Nephron (organoid): ENCODE results near the gene HAPLN3.

Experiments
- H3K27ac Mint-ChIP-seq, 3 experiments: 2 replicates each; pipeline ENCODE4 v1.8.0; 2020; ENCODE audit warnings: mixed read lengths in 3 of 3, mild to moderate bottlenecking in 2 of 3, moderate library complexity in 1 of 3
- H3K27me3 Mint-ChIP-seq: 2 replicates; pipeline ENCODE4 v1.8.0; 2021; ENCODE audit warnings: low read depth, mild to moderate bottlenecking, moderate library complexity, mixed read lengths
- H3K36me3 Mint-ChIP-seq: 2 replicates; pipeline ENCODE4 v1.8.0; 2020; ENCODE audit warnings: low read depth, mixed read lengths
- H3K4me1 Mint-ChIP-seq: 2 replicates; pipeline ENCODE4 v1.8.0; 2020; ENCODE audit warnings: mixed read lengths
- H3K4me3 Mint-ChIP-seq, 3 experiments: 2 replicates each; pipeline ENCODE4 v1.8.0; 2020; ENCODE audit warnings: mild to moderate bottlenecking in 3 of 3, mixed read lengths in 3 of 3, moderate library complexity in 2 of 3
- H3K9me3 Mint-ChIP-seq: 2 replicates; pipeline ENCODE4 v1.8.0; 2020; ENCODE audit warnings: mixed read lengths
- TF ChIP-seq, protein P1 (sequence below), 3 experiments: fragments of 200-600 bp; sonication (generic); IDR thresholded peaks; one replicate each; pipeline ENCODE4 v1.5.0; 2021; ENCODE audit warnings: antibody characterized with exemption in 3 of 3; ENCODE audit not compliant: unreplicated experiment in 3 of 3

HAPLN3 gene

DNA sequence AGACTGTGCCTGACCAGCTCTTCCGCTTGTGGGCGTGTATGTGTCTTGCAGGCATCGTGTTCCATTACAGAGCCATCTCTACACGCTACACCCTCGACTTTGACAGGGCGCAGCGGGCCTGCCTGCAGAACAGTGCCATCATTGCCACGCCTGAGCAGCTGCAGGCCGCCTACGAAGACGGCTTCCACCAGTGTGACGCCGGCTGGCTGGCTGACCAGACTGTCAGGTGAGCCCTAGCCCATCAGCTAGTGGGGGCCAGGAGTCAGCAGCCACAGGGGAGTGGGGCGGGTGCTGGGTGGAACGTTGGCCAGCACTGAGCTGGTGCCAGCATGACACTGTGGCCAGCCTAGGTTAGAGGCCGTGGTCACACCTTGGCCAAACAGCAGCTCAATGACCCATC, 55.4 kb downstream of the HAPLN3 start:
- no peaks in the 10 kb centered on the region for H3K27me3 Mint-ChIP-seq
- no peaks in the 10 kb centered on the region for H3K36me3 Mint-ChIP-seq
- H3K27ac Mint-ChIP-seq: no peak overlapping the region
- no peaks in the 10 kb centered on the region for H3K9me3 Mint-ChIP-seq
- TF ChIP-seq, protein P1, sequence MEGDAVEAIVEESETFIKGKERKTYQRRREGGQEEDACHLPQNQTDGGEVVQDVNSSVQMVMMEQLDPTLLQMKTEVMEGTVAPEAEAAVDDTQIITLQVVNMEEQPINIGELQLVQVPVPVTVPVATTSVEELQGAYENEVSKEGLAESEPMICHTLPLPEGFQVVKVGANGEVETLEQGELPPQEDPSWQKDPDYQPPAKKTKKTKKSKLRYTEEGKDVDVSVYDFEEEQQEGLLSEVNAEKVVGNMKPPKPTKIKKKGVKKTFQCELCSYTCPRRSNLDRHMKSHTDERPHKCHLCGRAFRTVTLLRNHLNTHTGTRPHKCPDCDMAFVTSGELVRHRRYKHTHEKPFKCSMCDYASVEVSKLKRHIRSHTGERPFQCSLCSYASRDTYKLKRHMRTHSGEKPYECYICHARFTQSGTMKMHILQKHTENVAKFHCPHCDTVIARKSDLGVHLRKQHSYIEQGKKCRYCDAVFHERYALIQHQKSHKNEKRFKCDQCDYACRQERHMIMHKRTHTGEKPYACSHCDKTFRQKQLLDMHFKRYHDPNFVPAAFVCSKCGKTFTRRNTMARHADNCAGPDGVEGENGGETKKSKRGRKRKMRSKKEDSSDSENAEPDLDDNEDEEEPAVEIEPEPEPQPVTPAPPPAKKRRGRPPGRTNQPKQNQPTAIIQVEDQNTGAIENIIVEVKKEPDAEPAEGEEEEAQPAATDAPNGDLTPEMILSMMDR (IDR thresholded peaks at IDR 0.05; ENCODE audit: unreplicated experiment in 3 of 3): no peak
- no peaks in the 10 kb centered on the region for H3K4me1 Mint-ChIP-seq
- no peak overlapping the region for H3K4me3 Mint-ChIP-seq

DNA sequence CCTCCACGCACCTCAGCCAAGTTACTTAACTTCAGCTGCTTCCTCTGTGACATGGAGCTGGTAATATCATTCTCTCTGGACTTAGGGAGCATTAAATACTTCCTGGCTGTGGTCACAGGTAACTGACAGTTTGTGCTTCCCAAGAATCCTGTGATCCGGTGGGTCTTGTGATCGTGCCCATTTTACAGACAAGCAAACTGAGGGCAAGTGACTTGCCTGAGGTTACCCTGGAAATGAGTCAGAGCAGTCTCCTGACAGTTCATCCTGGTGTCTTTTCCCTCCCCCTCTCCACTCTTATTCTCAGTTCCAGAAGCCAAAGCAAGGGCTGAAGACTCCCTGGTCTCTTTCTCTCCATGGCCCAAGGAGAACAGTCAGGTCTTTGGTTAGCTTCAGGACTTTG, 56.2 kb downstream of the HAPLN3 start:
- Mint-ChIP-seq H3K27ac (no peak overlapping the region), H3K27me3 (no peaks in the 10 kb centered on the region), H3K4me1 (no peaks in the 10 kb centered on the region), H3K9me3 (no peaks in the 10 kb centered on the region), H3K4me3 (no peak overlapping the region), H3K36me3 (no peaks in the 10 kb centered on the region)
- TF ChIP-seq, protein P1 (IDR thresholded peaks at IDR 0.05; ENCODE audit: unreplicated experiment in 3 of 3): no peak

DNA sequence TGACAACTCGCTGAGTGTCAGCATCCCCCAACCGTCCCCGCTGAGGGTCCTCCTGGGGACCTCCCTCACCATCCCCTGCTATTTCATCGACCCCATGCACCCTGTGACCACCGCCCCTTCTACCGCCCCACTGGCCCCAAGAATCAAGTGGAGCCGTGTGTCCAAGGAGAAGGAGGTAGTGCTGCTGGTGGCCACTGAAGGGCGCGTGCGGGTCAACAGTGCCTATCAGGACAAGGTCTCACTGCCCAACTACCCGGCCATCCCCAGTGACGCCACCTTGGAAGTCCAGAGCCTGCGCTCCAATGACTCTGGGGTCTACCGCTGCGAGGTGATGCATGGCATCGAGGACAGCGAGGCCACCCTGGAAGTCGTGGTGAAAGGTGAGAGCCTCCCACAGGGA, 56.7 kb downstream of the HAPLN3 start:
- Mint-ChIP-seq H3K4me3 (no peak overlapping the region), H3K36me3 (no peaks in the 10 kb centered on the region), H3K27ac (no peak overlapping the region), H3K4me1 (peaks cover 5% of the 10 kb centered on the region), H3K9me3 (no peaks in the 10 kb centered on the region), H3K27me3 (no peaks in the 10 kb centered on the region)
- TF ChIP-seq, protein P1 (IDR thresholded peaks at IDR 0.05; ENCODE audit: unreplicated experiment in 3 of 3): no peak

DNA sequence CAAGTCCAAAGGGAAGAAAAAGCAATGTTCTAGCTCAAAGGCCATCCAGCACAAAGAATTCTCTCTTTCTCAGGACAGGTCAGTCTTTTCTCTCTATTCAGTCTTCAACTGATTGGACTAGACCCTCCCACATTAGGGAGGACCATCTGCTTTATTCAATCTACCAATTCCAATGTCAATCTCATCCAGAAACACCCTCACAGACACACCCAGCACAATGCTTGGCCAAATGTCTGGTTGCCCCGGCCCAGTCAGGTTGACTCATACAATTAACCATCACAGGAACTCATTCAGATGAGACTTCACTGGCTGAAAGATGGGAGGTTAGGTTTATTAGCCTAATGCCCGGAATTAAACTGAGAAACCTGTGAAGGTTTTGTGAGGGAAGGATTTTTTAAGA, 59.7 kb downstream of the HAPLN3 start:
- TF ChIP-seq, protein P1 (IDR thresholded peaks at IDR 0.05; ENCODE audit: unreplicated experiment in 3 of 3): no peak
- no peaks in the 10 kb centered on the region for H3K36me3 Mint-ChIP-seq
- no peaks in the 10 kb centered on the region for H3K9me3 Mint-ChIP-seq
- H3K4me3 Mint-ChIP-seq: no peak overlapping the region
- H3K4me1 Mint-ChIP-seq: peaks cover 19% of the 10 kb centered on the region
- H3K27me3 Mint-ChIP-seq: no peaks in the 10 kb centered on the region
- no peak overlapping the region for H3K27ac Mint-ChIP-seq

DNA sequence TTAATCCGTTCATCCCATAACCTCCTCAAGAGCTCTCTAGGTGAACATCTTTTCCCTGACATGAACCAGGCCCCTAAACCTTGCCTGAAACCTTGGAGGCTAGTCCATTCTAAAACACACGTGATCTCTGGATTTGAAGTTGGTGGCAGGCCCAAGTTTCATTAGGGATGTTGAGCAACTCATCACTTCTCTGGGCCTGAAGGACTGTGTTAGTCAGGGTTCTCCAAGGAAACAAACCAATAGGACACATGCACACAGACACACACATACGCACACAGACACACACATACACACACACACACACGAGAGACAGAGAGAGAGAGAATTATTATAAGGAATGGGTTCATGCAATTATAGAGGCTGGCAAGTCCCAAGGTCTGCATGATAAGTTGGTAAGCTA, 60.2 kb downstream of the HAPLN3 start:
- Mint-ChIP-seq H3K4me3 (no peak overlapping the region), H3K27me3 (no peaks in the 10 kb centered on the region), H3K36me3 (no peaks in the 10 kb centered on the region), H3K9me3 (no peaks in the 10 kb centered on the region), H3K27ac (no peak overlapping the region), H3K4me1 (peaks cover 19% of the 10 kb centered on the region)
- TF ChIP-seq, protein P1 (IDR thresholded peaks at IDR 0.05; ENCODE audit: unreplicated experiment in 3 of 3): no peak

DNA sequence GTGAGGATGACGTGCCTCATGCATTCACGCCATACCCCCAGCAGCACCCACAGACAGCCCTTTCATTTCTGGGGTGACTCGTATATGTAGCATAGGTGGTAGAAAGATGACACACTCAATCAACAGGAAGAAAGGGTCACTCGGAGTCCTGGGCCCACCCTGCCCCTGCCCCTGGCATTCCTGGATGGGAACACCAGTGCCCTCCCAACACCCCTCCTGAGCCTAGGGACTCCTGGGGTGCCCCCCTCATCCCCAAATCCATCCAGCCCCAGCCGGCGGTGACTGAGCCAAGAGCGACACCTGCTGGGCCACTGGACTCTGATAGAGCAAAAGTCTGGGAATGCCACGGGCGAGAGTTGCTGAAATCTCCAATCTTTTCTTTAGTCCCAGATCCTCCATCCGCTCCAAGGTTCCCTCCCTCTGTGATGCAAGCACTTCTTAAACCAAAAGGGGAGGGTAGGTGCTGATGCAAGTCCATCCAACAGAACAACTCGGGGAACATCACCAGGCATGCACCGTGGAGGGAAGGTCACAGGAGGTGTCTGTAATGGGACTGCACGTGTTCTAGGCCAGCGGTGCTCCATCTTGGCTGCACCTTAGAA, 61.0 kb downstream of the HAPLN3 start:
- no peaks in the 10 kb centered on the region for H3K27me3 Mint-ChIP-seq
- no peaks in the 10 kb centered on the region for H3K36me3 Mint-ChIP-seq
- TF ChIP-seq, protein P1 (IDR thresholded peaks at IDR 0.05; ENCODE audit: unreplicated experiment in 3 of 3): peak; percentile 50 to 60 (median 57)
- no peak overlapping the region for H3K4me3 Mint-ChIP-seq
- no peaks in the 10 kb centered on the region for H3K9me3 Mint-ChIP-seq
- peaks cover 19% of the 10 kb centered on the region for H3K4me1 Mint-ChIP-seq
- H3K27ac Mint-ChIP-seq: peak overlapping the region in 2 of 3 experiments; percentile 16 to 67
